K562 (cell line): ENCODE results near the gene PI4KA. TPM values are rescaled to one million over a fixed set of nuclear protein-coding genes. Genes with fewer than 3 reads are reported as not detected.

ENCODE experiments used
- ATAC-seq: fragments of 200-7000 bp; cut with Tn5 transposase; 3 replicates; pipeline ENCODE4 v1.9.1; 2020; ENCODE audit warnings: moderate library complexity
- BruUV-seq: library from RNA; stranded (reverse); fragments of 400-500 nt; replicated peaks from 2 replicates; lab custom pipeline; 2021; lab: Mats Ljungman, UMichigan
- CTCF ChIA-PET: fragments of 300-600 bp; formaldehyde crosslinking; extraction: SDS; loops from one replicate; lab custom pipeline; 2021; ENCODE audit warnings: low intra/inter-chr PET ratio; lab: Yijun Ruan, JAX
- POLR2A ChIA-PET: fragments of 300-600, 350-650 bp; sonication (Branson Sonifier 250); formaldehyde crosslinking; extraction: SDS; loops from one replicate; lab custom pipeline; 2021; ENCODE audit warnings: antibody characterized with exemption, inconsistent platforms; lab: Yijun Ruan, JAX
- DNase-seq, 4 experiments: peaks; one replicate each; pipeline versions ENCODE4 v3.0.0 to v3.0.0-alpha.2; 2011 to 2018; ENCODE audit warnings: low spot score in 3 of 4, mixed read lengths in 3 of 4; ENCODE audit errors: extremely low read depth in 1 of 4
- FAIRE-seq: peaks from 2 replicates; lab custom pipeline; 2011; peaks lifted over from hg19 to GRCh38; lab: Jason Lieb, UNC
- H2AFZ ChIP-seq: 2 replicates; pipeline ENCODE4 v1.6.0; 2011; ENCODE audit warnings: low read depth, low read length, control low read depth, inconsistent platforms
- H3K27ac ChIP-seq: fragments of 200-600 bp; 3 replicates; pipeline ENCODE4 v1.8.0; 2011; ENCODE audit warnings: low read depth, mild to moderate bottlenecking, control low read depth, inconsistent platforms, low read length, moderate library complexity, mixed read lengths; ENCODE audit errors: extremely low read depth
- H3K27me3 ChIP-seq, 2 experiments: fragments of 300-600 bp in 1 of 2; 2 replicates in 1 of 2; 3 replicates in 1 of 2; pipeline versions ENCODE4 v1.6.0 to v1.8.0; 2011; ENCODE audit warnings: inconsistent platforms in 2 of 2, low read length in 2 of 2, mild to moderate bottlenecking in 1 of 2, mixed read lengths in 1 of 2, moderate library complexity in 1 of 2; ENCODE audit not compliant: control insufficient read depth in 2 of 2, insufficient read depth in 2 of 2
- H3K36me3 ChIP-seq: fragments of 300-600 bp; 3 replicates; pipeline ENCODE4 v1.8.0; 2011; ENCODE audit warnings: mild to moderate bottlenecking, low read length, inconsistent platforms; ENCODE audit not compliant: control insufficient read depth, insufficient read depth
- H3K4me1 ChIP-seq, 2 experiments: fragments of 200-600 bp in 1 of 2; replicated peaks in 1 of 2; 2 replicates in 1 of 2; 3 replicates in 1 of 2; pipeline versions ENCODE4 v1.5.1 to v1.8.0; 2011; ENCODE audit warnings: inconsistent platforms in 2 of 2, low read length in 2 of 2, mild to moderate bottlenecking in 1 of 2, mixed read lengths in 1 of 2, moderate library complexity in 1 of 2; ENCODE audit not compliant: control insufficient read depth in 2 of 2, insufficient read depth in 2 of 2
- H3K4me2 ChIP-seq: 2 replicates; pipeline ENCODE4 v1.6.1; 2011; ENCODE audit warnings: low read length, control low read depth, inconsistent platforms, mixed read lengths; ENCODE audit not compliant: insufficient read depth
- H3K4me3 ChIP-seq: fragments of 200-600 bp; sonication (generic), shearing (Covaris generic); 2 replicates; pipeline ENCODE4 v1.5.1; 2016; ENCODE audit warnings: control low read depth, inconsistent platforms
- H3K79me2 ChIP-seq: fragments of 200-600 bp; 3 replicates; pipeline ENCODE4 v1.8.0; 2011; ENCODE audit warnings: low read length, inconsistent platforms; ENCODE audit not compliant: control insufficient read depth, insufficient read depth
- H3K9ac ChIP-seq, 2 experiments: 2 replicates each; pipeline versions ENCODE4 v1.6.0 to v1.6.1; 2011; ENCODE audit warnings: low read depth in 2 of 2, low read length in 2 of 2, control low read depth in 1 of 2, inconsistent platforms in 1 of 2, mild to moderate bottlenecking in 1 of 2, mixed read lengths in 1 of 2; ENCODE audit not compliant: insufficient read depth in 1 of 2
- H3K9me1 ChIP-seq: one replicate; pipeline ENCODE4 v1.6.0; 2011; ENCODE audit warnings: inconsistent platforms, mild to moderate bottlenecking, low read length, moderate library complexity; ENCODE audit not compliant: control insufficient read depth, insufficient read depth
- H3K9me3 ChIP-seq: replicated peaks from 2 replicates; pipeline ENCODE4 v1.5.1; 2011; ENCODE audit warnings: low read depth, low read length, inconsistent platforms; ENCODE audit not compliant: control insufficient read depth, insufficient read depth
- H4K20me1 ChIP-seq: replicated peaks from 2 replicates; pipeline ENCODE4 v1.6.1; 2011; ENCODE audit warnings: low read length, inconsistent platforms, mixed read lengths; ENCODE audit not compliant: control insufficient read depth, insufficient read depth
- ATF2 ChIP-seq: sonication (generic); formaldehyde crosslinking; IDR thresholded peaks from 2 replicates; pipeline ENCODE4 v1.8.1; 2022; ENCODE audit warnings: missing genetic modification reagents
- BDP1 ChIP-seq: IDR thresholded peaks from 3 replicates; pipeline ENCODE4 v1.6.1; 2011; ENCODE audit not compliant: insufficient read length, insufficient read depth
- ELF2 ChIP-seq: fragments of 250-450 bp; sonication (Bioruptor Pico); IDR thresholded peaks from 2 replicates; pipeline ENCODE4 v1.5.0; 2021; ENCODE audit warnings: mild to moderate bottlenecking
- ESRRB ChIP-seq: fragments of 250-450 bp; sonication (Bioruptor Pico); IDR thresholded peaks from 2 replicates; pipeline ENCODE4 v1.5.0; 2020; ENCODE audit warnings: mild to moderate bottlenecking, moderate library complexity, borderline replicate concordance
- GABPB2 ChIP-seq: fragments of 250-450 bp; sonication (Bioruptor Pico); conservative IDR thresholded peaks from 2 replicates; pipeline ENCODE4 v1.5.1; 2021; ENCODE audit warnings: mild to moderate bottlenecking
- GTF2E2 ChIP-seq: fragments of 200-800 bp; sonication (Bioruptor generic); IDR thresholded peaks from 2 replicates; pipeline ENCODE4 v1.6.1; 2016; ENCODE audit warnings: missing genetic modification characterization, missing compliant biosample characterization
- HIVEP1 ChIP-seq: fragments of 250-450 bp; sonication (Bioruptor Pico); IDR thresholded peaks from 2 replicates; pipeline ENCODE4 v1.4.0; 2020; ENCODE audit warnings: mild to moderate bottlenecking
- IFI16 ChIP-seq: fragments of 250-450 bp; sonication (Bioruptor Pico); IDR thresholded peaks from 2 replicates; pipeline ENCODE4 v2.1.2; 2022; ENCODE audit warnings: mild to moderate bottlenecking, inconsistent platforms
- KDM4B ChIP-seq, 2 experiments: fragments of 450-650 bp in 1 of 2; sonication (generic) in 1 of 2; IDR thresholded peaks; 2 replicates each; pipeline ENCODE4 v1.6.1; 2016 to 2017; ENCODE audit warnings: borderline replicate concordance in 2 of 2, antibody characterized with exemption in 1 of 2, low read depth in 1 of 2, mild to moderate bottlenecking in 1 of 2
- RBM17 ChIP-seq: fragments of 200-400 bp; formaldehyde crosslinking; IDR thresholded peaks from 2 replicates; pipeline ENCODE4 v1.6.1; 2017; ENCODE audit warnings: low read depth, mild to moderate bottlenecking, low read length, borderline replicate concordance
- RUNX1 ChIP-seq: sonication (generic); IDR thresholded peaks from 2 replicates; pipeline ENCODE4 v1.6.1; 2016; ENCODE audit warnings: antibody characterized with exemption, low read depth
- SNAPC5 ChIP-seq: fragments of 250-450 bp; sonication (Bioruptor Pico); IDR thresholded peaks from 2 replicates; pipeline ENCODE4 v1.8.0; 2021; ENCODE audit warnings: moderate library complexity, mild to moderate bottlenecking, inconsistent platforms
- STAT6 ChIP-seq: sonication (generic); formaldehyde crosslinking; IDR thresholded peaks from 2 replicates; pipeline ENCODE4 v1.8.1; 2023; ENCODE audit warnings: mild to moderate bottlenecking, missing genetic modification reagents
- TCF15 ChIP-seq: fragments of 250-450 bp; sonication (Bioruptor Pico); IDR thresholded peaks from 2 replicates; pipeline ENCODE4 v1.8.0; 2022; ENCODE audit warnings: moderate library complexity, mild to moderate bottlenecking, inconsistent platforms
- ZNF121 ChIP-seq: sonication (generic); formaldehyde crosslinking; conservative IDR thresholded peaks from 2 replicates; pipeline ENCODE4 v1.8.0; 2022; ENCODE audit warnings: missing genetic modification reagents
- ZNF143 ChIP-seq: sonication (generic); formaldehyde crosslinking; IDR thresholded peaks from 2 replicates; pipeline ENCODE4 v1.9.0; 2022; ENCODE audit warnings: mild to moderate bottlenecking, missing genetic modification reagents
- ZNF695 ChIP-seq: fragments of 450-650 bp; formaldehyde crosslinking; IDR thresholded peaks from 2 replicates; pipeline ENCODE4 v1.4.0; 2020; ENCODE audit warnings: mild to moderate bottlenecking, moderate library complexity
- ZNF717 ChIP-seq: fragments of 250-450 bp; sonication (Bioruptor Pico); IDR thresholded peaks from 2 replicates; pipeline ENCODE4 v1.5.0; 2021
- WGBS: fragments of 100-300 bp; shearing (Covaris generic); methylation state at CpG from one replicate; pipeline ENCODE4 v1.1.6; 2016; ENCODE audit warnings: low coverage, mixed read lengths; ENCODE audit not compliant: insufficient coverage; ENCODE audit errors: missing lambda C conversion rate; 5-methylcytosine and 5-hydroxymethylcytosine counted together
- in situ Hi-C: fragments of 300-500 bp; cut with MboI; formaldehyde crosslinking; loops from 4 replicates; pipeline ENCODE4 v1.15.0; 2018; ENCODE audit warnings: inconsistent platforms, mixed read lengths
- intact Hi-C: fragments of 100-400 bp; cut with micrococcal nuclease; formaldehyde crosslinking; loops from 2 replicates; pipeline ENCODE4 v1.14.2; 2022
- polyA plus RNA-seq, 8 experiments: library from polyadenylated mRNA; depleted of rRNA in 4 of 8; stranded (reverse) in 5 of 8; unstranded in 3 of 8; fragments of >200 nt; fragmentation: Nextera tagmentation in 2 of 8; fragmentation: Illumina TruSeq in 1 of 8; extraction: Ambion mirVana in 2 of 8; extraction: Trizol in 1 of 8; gene quantifications; 2 replicates each; pipeline versions ENCODE4 v1.2.1 to v1.2.3, GENCODE V29; 2011 to 2014; ENCODE audit warnings: inconsistent platforms in 1 of 8, missing spikeins in 1 of 8
- total RNA-seq, 7 experiments: library from RNA; depleted of rRNA in 6 of 7; stranded (reverse); fragments of >200 nt in 6 of 7; fragmentation: Illumina TruSeq in 2 of 7; extraction: Trizol in 2 of 7; gene quantifications; 2 replicates each; pipeline versions ENCODE4 v1.2.1 to v1.2.3, GENCODE V29; 2011 to 2021; ENCODE audit warnings: low replicate concordance in 1 of 7

The PI4KA gene
- total and polyA plus RNA-seq, 9 of the 15 experiments (the other 6 are each of a cell fraction or from before 2014, with no cell fraction given), result 7.3 to 187 (median 84.7) TPM

- BruUV-seq, result no TSS peak
- 86% methylated on average over 2 of the region's 2 CpGs for WGBS
- ATAC-seq, result no peak
- TF ChIP-seq RBM17 (no peak), BDP1 (peak; percentile 16), KDM4B (IDR thresholded peaks at IDR 0.05; ENCODE audit: borderline replicate concordance in 2 of 2, low read depth in 1 of 2) (0 out of 4 replicates have a peak, but pooled peaks of 1 of the 2 experiments have one; percentile 91), HIVEP1 (CRISPR knock-in tag) (0 out of 2 replicates have a peak, but pooled peaks have one; percentile 25), IFI16 (CRISPR knock-in tag) (0 out of 2 replicates have a peak, but pooled peaks have one; percentile 51), GTF2E2 (tag) (no peak), STAT6 (no peak), ZNF121 (CRISPR knock-in tag) (peak; percentile 66), ATF2 (CRISPR knock-in tag) (peak; percentile 21; the same call in 1 of the 2 replicates), ESRRB (CRISPR knock-in tag) (no peak), GABPB2 (CRISPR knock-in tag) (no peak), ZNF717 (no peak), ELF2 (CRISPR knock-in tag) (0 out of 2 replicates have a peak, but pooled peaks have one; percentile 48), RUNX1 (no peak), ZNF143 (CRISPR knock-in tag) (no peak), ZNF695 (no peak), TCF15 (CRISPR knock-in tag) (peak; percentile 54; the same call in 1 of the 2 replicates), SNAPC5 (peak; percentile 13; the same call in 1 of the 2 replicates)
Observed at GRCh38 chr22:20836987-20837823, 21.4 kb downstream of the PI4KA start.

More at GRCh38 chr22:20836987-20837823, 21.4 kb downstream of the PI4KA start:
- Histone ChIP-seq H3K79me2 (peaks cover 45% of the 10 kb centered on the region), H3K36me3 (peaks cover 22% of the 10 kb centered on the region; the same call in 2 of the 3 replicates), H3K4me1 (peaks cover 14 to 16% of the 10 kb centered on the region in 2 experiments), H2AFZ (no peak overlapping the region), H3K9me3 (no peaks in the 10 kb centered on the region), H3K4me3 (no peak overlapping the region), H3K27me3 (no peaks in the 10 kb centered on the region), H4K20me1 (peaks cover 22% of the 10 kb centered on the region), H3K4me2 (no peak overlapping the region), H3K9me1 (no peaks in the 10 kb centered on the region), H3K27ac (no peak overlapping the region), H3K9ac (no peak overlapping the region)
- in situ Hi-C loops (no loop called here), intact Hi-C loops (no loop called here)
- no peak for FAIRE-seq
- no peak for DNase-seq
- ChIA-PET CTCF (no interaction called here), POLR2A (interaction anchor here (0.9 to 9.2 kb wide), 3 partner anchors 13 to 30 kb away, joined by 4 to 93 read pairs (median 6); no protein-coding TSS in a partner anchor)
